Measurements from ENCODE around the gene ZKSCAN5. TPM values are rescaled to one million over a fixed set of nuclear protein-coding genes. Genes with fewer than 3 reads are reported as not detected.
"Not testable (repeated sequence)": the region's sequence is repeated elsewhere in the genome, so short reads cannot be mapped to it uniquely, and the experiment has no call there.

ZKSCAN5 gene
- polyA plus RNA-seq, 3 donors, result 1.6 to 2.9 (median 2.2) TPM

DNA sequence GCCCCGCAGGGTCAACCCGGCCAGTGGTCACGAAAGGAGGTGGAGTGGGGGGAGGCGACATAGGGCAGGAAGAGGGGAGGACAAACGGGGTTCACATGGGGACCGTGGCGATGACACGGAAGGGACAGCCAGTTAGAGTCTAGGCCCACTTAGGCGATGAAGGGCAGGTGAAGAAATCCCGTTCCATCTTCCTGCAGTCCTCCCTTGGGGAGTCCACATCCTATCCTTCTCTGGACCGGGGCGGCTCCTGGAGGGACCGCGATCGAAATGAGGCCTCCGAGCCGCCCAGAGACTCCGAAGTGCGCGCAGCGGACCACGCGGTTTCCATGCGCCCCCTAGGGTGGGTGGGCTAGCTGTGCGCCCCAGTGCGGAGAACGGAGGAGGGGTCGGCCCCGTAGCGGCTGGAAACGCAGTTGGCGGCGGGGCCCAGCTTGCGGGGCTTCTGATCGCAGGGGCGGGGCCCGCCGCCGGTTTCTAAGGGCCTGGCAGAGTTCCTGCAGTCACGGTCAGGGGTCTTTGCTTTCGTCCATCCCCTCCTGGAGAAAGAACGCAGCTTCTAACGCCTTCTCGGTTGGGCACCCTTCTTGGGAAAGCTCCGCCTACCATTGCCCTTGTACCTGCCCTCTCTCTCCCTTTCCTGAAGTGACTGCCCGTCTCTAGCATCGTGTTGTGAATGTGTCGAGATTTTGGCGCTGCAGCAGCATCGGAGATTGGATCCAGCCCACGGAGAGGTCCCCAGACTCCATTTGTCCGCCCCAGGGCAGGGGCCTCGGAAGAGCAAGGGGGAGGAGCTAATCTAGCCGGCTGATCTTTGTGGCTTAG is 75.7 kb downstream of the ZKSCAN5 start:
- Mint-ChIP-seq H3K36me3 (no peaks in the 10 kb centered on the region), H3K27me3 (ENCODE audit: low read depth in 3 of 3) (peaks cover 21 to 43% (median 24%) of the 10 kb centered on the region in 3 donors), H3K9me3 (peaks cover 0 to 4% (median 0%) of the 10 kb centered on the region in 7 donors), H3K4me3 (peak overlapping the region; percentile 64 to 87), H3K27ac (peak overlapping the region in 3 of 7 donors; percentile 33 to 47 (median 47)), H3K4me1 (peaks cover 18% of the 10 kb centered on the region)
- H3K4me3 ChIP-seq (replicated peaks in 1 of 3; ENCODE audit: low read depth in 2 of 3, low read length in 3 of 3), result peak overlapping the region; percentile 11 to 68 (median 17)
- no peaks in the 10 kb centered on the region for H3K79me2 ChIP-seq (ENCODE audit: insufficient read depth, low read length)
- intact Hi-C loops (cut with micrococcal nuclease), result no loop called here
- no peaks in the 10 kb centered on the region for H4K20me1 ChIP-seq (ENCODE audit: insufficient read depth, low read length)
- DNase-seq, result peak in 1 of 3 donors; percentile 22
- no peak for TF ChIP-seq CTCF (IDR thresholded peaks at IDR 0.05)
- no peaks in the 10 kb centered on the region for H3K9me3 ChIP-seq (replicated peaks in 1 of 2; ENCODE audit: control insufficient read depth in 1 of 2, insufficient read depth in 1 of 2, low read length in 2 of 2)
- WGBS (ENCODE audit: insufficient coverage), result under 1% methylated on average over 38 of the region's 54 CpGs
- no peaks in the 10 kb centered on the region for H3K36me3 ChIP-seq (replicated peaks in 1 of 2; ENCODE audit: control insufficient read depth in 1 of 2, insufficient read depth in 2 of 2, low read length in 2 of 2)
- peaks cover 24 to 31% of the 10 kb centered on the region in 2 donors for H3K27me3 ChIP-seq (ENCODE audit: control insufficient read depth in 2 of 2, insufficient read depth in 2 of 2, low read length in 2 of 2)
- peak overlapping the region; percentile 67 for H2AFZ ChIP-seq (ENCODE audit: insufficient read depth, low read depth, low read length, poor library complexity, severe bottlenecking)
- peaks cover 13% of the 10 kb centered on the region in 2 donors for H3K4me1 ChIP-seq (ENCODE audit: control insufficient read depth in 1 of 2, insufficient read depth in 2 of 2, low read length in 2 of 2)
- H3K27ac ChIP-seq (ENCODE audit: low read depth in 1 of 2, low read length in 2 of 2), result no peak overlapping the region
- peak overlapping the region; percentile 76 for H3K4me2 ChIP-seq (replicated peaks; ENCODE audit: extremely low read depth, low read length, poor library complexity, severe bottlenecking)
- H3K9ac ChIP-seq (ENCODE audit: insufficient read depth, low read length, poor library complexity, severe bottlenecking), result peak overlapping the region; percentile 64

DNA sequence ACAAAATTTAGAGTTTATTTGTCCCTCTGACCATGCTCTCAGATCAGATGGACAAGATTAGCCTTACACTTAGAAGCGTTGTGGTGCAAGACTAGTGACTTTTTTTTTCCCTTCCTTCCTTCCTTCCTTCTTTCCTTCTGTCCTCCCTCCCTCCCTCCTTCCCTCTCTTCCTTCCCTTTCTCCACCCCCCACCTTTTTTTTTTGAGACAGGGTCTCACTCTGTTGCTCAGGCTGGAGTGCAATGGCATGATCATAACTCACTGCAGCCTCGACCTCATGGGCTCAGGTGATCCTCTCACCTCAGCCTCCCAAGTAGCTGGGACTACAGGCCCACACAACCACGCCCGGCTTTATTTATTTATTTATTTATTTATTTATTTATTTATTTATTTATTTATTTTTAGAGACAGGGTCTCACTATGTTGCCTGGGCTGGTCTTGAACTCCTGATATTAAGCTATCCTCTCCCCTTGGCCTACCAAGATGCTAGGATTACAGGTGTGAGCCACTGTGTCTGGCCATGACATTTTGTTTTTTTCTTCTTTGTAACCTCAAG is 76.4 kb downstream of the ZKSCAN5 start:
- DNase-seq; H3K9me3 ChIP-seq (replicated peaks in 1 of 2; ENCODE audit: control insufficient read depth in 1 of 2, insufficient read depth in 1 of 2, low read length in 2 of 2); H3K27ac ChIP-seq (ENCODE audit: low read depth in 1 of 2, low read length in 2 of 2); H3K36me3 Mint-ChIP-seq; H3K9ac ChIP-seq (ENCODE audit: insufficient read depth, low read length, poor library complexity, severe bottlenecking); H3K9me3 Mint-ChIP-seq; intact Hi-C loops (cut with micrococcal nuclease); H3K36me3 ChIP-seq (replicated peaks in 1 of 2; ENCODE audit: control insufficient read depth in 1 of 2, insufficient read depth in 2 of 2, low read length in 2 of 2); H3K79me2 ChIP-seq (ENCODE audit: insufficient read depth, low read length); H4K20me1 ChIP-seq (ENCODE audit: insufficient read depth, low read length): not testable (repeated sequence)
- H3K4me2 ChIP-seq (replicated peaks; ENCODE audit: extremely low read depth, low read length, poor library complexity, severe bottlenecking), result peak overlapping the region; percentile 76
- 0% methylated on average over 1 of the region's 4 CpGs for WGBS (ENCODE audit: insufficient coverage)
- peak overlapping the region; percentile 67 for H2AFZ ChIP-seq (ENCODE audit: insufficient read depth, low read depth, low read length, poor library complexity, severe bottlenecking)
- H3K4me3 ChIP-seq (replicated peaks in 1 of 3; ENCODE audit: low read depth in 2 of 3, low read length in 3 of 3), result peak overlapping the region in 1 of 3 experiments; percentile 68
- H3K4me1 ChIP-seq (ENCODE audit: control insufficient read depth in 1 of 2, insufficient read depth in 2 of 2, low read length in 2 of 2), result peaks cover 13% of the 10 kb centered on the region in 2 donors
- peak overlapping the region; percentile 64 to 87 for H3K4me3 Mint-ChIP-seq
- H3K27ac Mint-ChIP-seq, result peak overlapping the region in 1 of 7 donors; percentile 47
- H3K27me3 ChIP-seq (ENCODE audit: control insufficient read depth in 2 of 2, insufficient read depth in 2 of 2, low read length in 2 of 2), result peaks cover 27 to 31% of the 10 kb centered on the region in 2 donors
- peaks cover 21 to 43% (median 24%) of the 10 kb centered on the region in 3 donors for H3K27me3 Mint-ChIP-seq (ENCODE audit: low read depth in 3 of 3)
- H3K4me1 Mint-ChIP-seq, result peaks cover 18% of the 10 kb centered on the region

Other genes starting within 250 kb of the ZKSCAN5 start
- gene MYH16, start 231.8 kb upstream of the ZKSCAN5 start, polyA plus RNA-seq, result not detected
- gene ARPC1A, start 178.8 kb upstream of the ZKSCAN5 start, polyA plus RNA-seq, result 100 to 1,000 TPM in 2 of 3 donors, 10 to 100 TPM in 1; 71.7 to 107 (median 104) TPM
- 1,000 to 10,000 TPM; 1,179 to 1,362 (median 1,282) TPM for gene ARPC1B, start 129.9 kb upstream of the ZKSCAN5 start, polyA plus RNA-seq
- gene PDAP1, start 96.1 kb upstream of the ZKSCAN5 start, polyA plus RNA-seq, result 10 to 100 TPM in 2 of 3 donors, 1 to 10 TPM in 1; 9.8 to 43.3 (median 16.2) TPM
- gene BUD31, start 95.7 kb upstream of the ZKSCAN5 start, polyA plus RNA-seq, result 100 to 1,000 TPM in 2 of 3 donors, 10 to 100 TPM in 1; 34.3 to 256 (median 241) TPM
- 1 to 10 TPM in 2 of 3 donors, under 1 TPM in 1; 0.74 to 4.3 (median 1.6) TPM for gene PTCD1, start 65.9 kb upstream of the ZKSCAN5 start, polyA plus RNA-seq
- gene CPSF4, start 65.7 kb upstream of the ZKSCAN5 start, polyA plus RNA-seq, result 10 to 100 TPM; 11.6 to 56.3 (median 12.3) TPM
- gene ATP5MF, start 38.5 kb upstream of the ZKSCAN5 start, polyA plus RNA-seq, result 1,000 to 10,000 TPM in 1 of 3 donors, 100 to 1,000 TPM in 2; 568 to 4,168 (median 699) TPM
- gene ZNF789, start 31.8 kb upstream of the ZKSCAN5 start, polyA plus RNA-seq, result 10 to 100 TPM in 1 of 3 donors, 1 to 10 TPM in 2; 1.8 to 10.4 (median 2.5) TPM
- gene ZNF394, start 4.4 kb upstream of the ZKSCAN5 start, polyA plus RNA-seq, result 10 to 100 TPM; 35.7 to 57.7 (median 39.1) TPM
- 1 to 10 TPM in 2 of 3 donors, under 1 TPM in 1; 0.85 to 1.3 (median 1.2) TPM for gene FAM200A, start 47.5 kb downstream of the ZKSCAN5 start, polyA plus RNA-seq
- gene ZNF655, start 54.0 kb downstream of the ZKSCAN5 start, polyA plus RNA-seq, result 100 to 1,000 TPM in 1 of 3 donors, 10 to 100 TPM in 2; 61.6 to 151 (median 62.2) TPM
- gene TMEM225B, start 93.6 kb downstream of the ZKSCAN5 start, polyA plus RNA-seq, result under 1 TPM in 2 of 3 donors, not detected in 1; 0.20 to 0.23 TPM
- gene ZSCAN25, start 112.3 kb downstream of the ZKSCAN5 start, polyA plus RNA-seq, result 1 to 10 TPM; 4.3 to 7.3 (median 6.1) TPM
- under 1 TPM in 1 of 3 donors, not detected in 2; 0.05 TPM for gene CYP3A5, start 175.3 kb downstream of the ZKSCAN5 start, polyA plus RNA-seq
- gene CYP3A7, start 230.5 kb downstream of the ZKSCAN5 start, polyA plus RNA-seq, result not detected

Measured in CD14-positive monocyte (primary cell).